Panc1 (cell line): Measurements from ENCODE around the gene HPCAL4. TPM values are rescaled to one million over a fixed set of nuclear protein-coding genes. Genes with fewer than 3 reads are reported as not detected.

Source experiments
- ATAC-seq: fragments of 200-7000 bp; cut with Tn5 transposase; 2 replicates; pipeline ENCODE4 v1.9.1; 2020; ENCODE audit warnings: mild to moderate bottlenecking, moderate library complexity
- BruUV-seq: library from RNA; stranded (reverse); fragments of 400-500 nt; replicated peaks from 2 replicates; lab custom pipeline; 2021; lab: Mats Ljungman, UMichigan
- CTCF ChIA-PET: fragments of 300-600 bp; sonication (Branson Sonifier 250); formaldehyde crosslinking; loops from one replicate; lab custom pipeline; 2022; ENCODE audit warnings: antibody characterized with exemption; lab: Charles Lee
- POLR2A ChIA-PET: fragments of 300-600 bp; sonication (Branson Sonifier 250); formaldehyde crosslinking; loops from one replicate; lab custom pipeline; 2022; ENCODE audit warnings: antibody characterized with exemption; lab: Charles Lee
- DNase-seq: peaks from one replicate; pipeline ENCODE4 v3.0.0-alpha.2; 2010; ENCODE audit warnings: low read depth, low spot score
- H3K27ac ChIP-seq: 2 replicates; pipeline ENCODE4 v1.5.1; 2011; ENCODE audit warnings: mild to moderate bottlenecking, low read length, inconsistent platforms
- H3K27me3 ChIP-seq: fragments of 200-500 bp; sonication (Bioruptor generic); 2 replicates; pipeline ENCODE4 v1.6.0; 2014; ENCODE audit warnings: low read length, inconsistent platforms; ENCODE audit not compliant: control insufficient read depth, insufficient read depth
- H3K36me3 ChIP-seq: fragments of 200-500 bp; sonication (Bioruptor generic); 2 replicates; pipeline ENCODE4 v1.5.1; 2014; ENCODE audit warnings: inconsistent platforms, mild to moderate bottlenecking, low read length, moderate library complexity; ENCODE audit not compliant: control insufficient read depth, insufficient read depth
- H3K4me1 ChIP-seq: 2 replicates; pipeline ENCODE4 v1.5.1; 2011; ENCODE audit warnings: inconsistent platforms, mild to moderate bottlenecking, low read length, moderate library complexity; ENCODE audit not compliant: control insufficient read depth, insufficient read depth
- H3K4me3 ChIP-seq, 2 experiments: 2 replicates each; pipeline ENCODE4 v1.5.1; 2011 to 2012; ENCODE audit warnings: low read depth in 2 of 2, low read length in 2 of 2, mild to moderate bottlenecking in 2 of 2, inconsistent platforms in 1 of 2, moderate library complexity in 1 of 2
- H3K9me3 ChIP-seq: fragments of 200-500 bp; sonication (Bioruptor generic); 2 replicates; pipeline ENCODE4 v1.5.1; 2014; ENCODE audit warnings: low read depth, mild to moderate bottlenecking, inconsistent platforms, low read length, moderate library complexity; ENCODE audit not compliant: control insufficient read depth, insufficient read depth
- POLR2AphosphoS5 ChIP-seq: IDR thresholded peaks from 2 replicates; pipeline ENCODE4 v1.6.1; 2012; ENCODE audit warnings: mild to moderate bottlenecking, low read depth, low read length, moderate library complexity
- SIN3A ChIP-seq: IDR thresholded peaks from 2 replicates; pipeline ENCODE4 v1.6.1; 2012; ENCODE audit warnings: low read depth, mild to moderate bottlenecking, low read length, moderate library complexity, borderline replicate concordance; ENCODE audit not compliant: insufficient read depth
- TCF7L2 ChIP-seq: IDR thresholded peaks from 2 replicates; pipeline ENCODE4 v1.6.1; 2011; ENCODE audit warnings: mild to moderate bottlenecking, low read depth, low read length, inconsistent platforms
- in situ Hi-C: cut with HindIII; loops from 2 replicates; pipeline ENCODE4 v1.10.0; 2016; ENCODE audit warnings: low sequenced_read_pairs, low pct_unique_long_range_greater_than_20kb
- intact Hi-C: fragments of 100-400 bp; cut with micrococcal nuclease; formaldehyde crosslinking; loops from one replicate; pipeline ENCODE4 v1.10.0; 2022; ENCODE audit not compliant: unreplicated experiment
- total RNA-seq: library from RNA; stranded (reverse); gene quantifications from one replicate; pipeline ENCODE4 v1.2.1, GENCODE V29; 2021; ENCODE audit not compliant: unreplicated experiment
- TF ChIP-seq, protein P1 (sequence below): fragments of 450-650 bp; IDR thresholded peaks from 2 replicates; pipeline ENCODE4 v1.5.1; 2017; ENCODE audit warnings: mild to moderate bottlenecking
- TF ChIP-seq, protein P2 (sequence below), 2 experiments: IDR thresholded peaks; 2 replicates each; pipeline ENCODE4 v1.6.1; 2011 to 2012; ENCODE audit warnings: low read depth in 2 of 2, control low read depth in 1 of 2, low read length in 1 of 2, mild to moderate bottlenecking in 1 of 2, moderate library complexity in 1 of 2; ENCODE audit not compliant: insufficient read depth in 1 of 2

Gene HPCAL4
- total RNA-seq, 1 experiment from 2014 or later = 0.21 TPM

DNA sequence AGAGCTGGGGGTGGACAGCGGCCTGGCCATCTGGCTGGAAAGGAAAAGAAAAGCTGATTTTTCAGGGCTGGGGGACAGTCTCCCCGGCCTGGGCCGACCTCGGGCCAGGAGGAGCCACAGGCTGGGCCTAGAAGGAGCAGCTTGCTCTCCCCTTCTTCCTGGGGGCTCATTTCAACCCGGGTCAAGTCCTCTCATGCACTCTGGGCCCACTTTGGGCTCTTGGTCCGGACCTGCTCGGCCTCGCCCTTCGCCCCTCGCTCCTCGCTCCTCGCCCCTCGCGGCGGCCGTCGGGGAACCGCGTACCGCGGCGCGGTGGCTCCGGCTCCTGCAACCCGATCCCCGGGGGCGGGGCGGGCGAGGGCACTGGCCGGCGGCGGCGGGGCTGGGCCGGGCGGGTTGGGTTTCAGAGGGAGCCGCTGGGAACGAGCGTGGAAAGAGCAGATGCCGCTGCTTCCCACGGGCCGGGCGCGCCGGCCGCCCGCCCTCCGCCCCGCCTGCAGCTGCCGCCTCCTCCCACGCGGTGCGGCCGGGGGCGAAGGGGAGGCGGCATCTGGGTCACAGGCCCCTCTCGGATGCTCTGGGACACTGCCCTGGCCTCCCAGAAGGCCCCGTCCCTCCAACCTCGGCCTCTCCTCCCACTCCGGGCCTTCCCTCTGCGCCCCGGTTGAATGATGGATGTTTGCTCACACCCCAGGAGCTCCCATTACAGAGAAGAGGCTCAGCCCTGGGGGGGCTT is 58.4 kb downstream of the HPCAL4 start:
- in situ Hi-C loops = no loop called here
- BruUV-seq = no TSS peak

DNA sequence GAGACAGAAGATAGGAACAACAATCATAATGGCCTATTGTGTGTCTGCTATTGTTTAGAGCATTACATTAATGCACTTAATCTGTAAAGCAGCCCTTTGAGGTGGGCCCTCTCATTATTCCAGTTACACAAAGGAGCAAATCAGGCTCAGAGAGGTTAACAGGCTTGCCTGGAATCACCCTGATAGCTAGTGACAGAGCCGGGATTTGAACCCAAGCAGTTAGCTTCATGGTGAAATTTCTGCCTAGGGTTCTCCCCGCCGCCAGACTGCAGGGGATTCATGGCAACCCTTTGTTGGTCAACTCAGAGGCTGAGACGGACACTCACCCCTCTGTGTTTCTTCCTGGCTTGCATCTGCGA is 58.9 kb downstream of the HPCAL4 start:
- Histone ChIP-seq H3K4me1 (no peaks in the 10 kb centered on the region), H3K4me3 (no peak overlapping the region), H3K27ac (no peak overlapping the region), H3K27me3 (no peaks in the 10 kb centered on the region), H3K36me3 (no peaks in the 10 kb centered on the region), H3K9me3 (no peaks in the 10 kb centered on the region)
- CTCF ChIA-PET = no interaction called here
- TF ChIP-seq TCF7L2 (no peak), SIN3A (no peak), POLR2AphosphoS5 (no peak)
- TF ChIP-seq, protein P1, sequence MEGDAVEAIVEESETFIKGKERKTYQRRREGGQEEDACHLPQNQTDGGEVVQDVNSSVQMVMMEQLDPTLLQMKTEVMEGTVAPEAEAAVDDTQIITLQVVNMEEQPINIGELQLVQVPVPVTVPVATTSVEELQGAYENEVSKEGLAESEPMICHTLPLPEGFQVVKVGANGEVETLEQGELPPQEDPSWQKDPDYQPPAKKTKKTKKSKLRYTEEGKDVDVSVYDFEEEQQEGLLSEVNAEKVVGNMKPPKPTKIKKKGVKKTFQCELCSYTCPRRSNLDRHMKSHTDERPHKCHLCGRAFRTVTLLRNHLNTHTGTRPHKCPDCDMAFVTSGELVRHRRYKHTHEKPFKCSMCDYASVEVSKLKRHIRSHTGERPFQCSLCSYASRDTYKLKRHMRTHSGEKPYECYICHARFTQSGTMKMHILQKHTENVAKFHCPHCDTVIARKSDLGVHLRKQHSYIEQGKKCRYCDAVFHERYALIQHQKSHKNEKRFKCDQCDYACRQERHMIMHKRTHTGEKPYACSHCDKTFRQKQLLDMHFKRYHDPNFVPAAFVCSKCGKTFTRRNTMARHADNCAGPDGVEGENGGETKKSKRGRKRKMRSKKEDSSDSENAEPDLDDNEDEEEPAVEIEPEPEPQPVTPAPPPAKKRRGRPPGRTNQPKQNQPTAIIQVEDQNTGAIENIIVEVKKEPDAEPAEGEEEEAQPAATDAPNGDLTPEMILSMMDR = no peak
- TF ChIP-seq, protein P2, sequence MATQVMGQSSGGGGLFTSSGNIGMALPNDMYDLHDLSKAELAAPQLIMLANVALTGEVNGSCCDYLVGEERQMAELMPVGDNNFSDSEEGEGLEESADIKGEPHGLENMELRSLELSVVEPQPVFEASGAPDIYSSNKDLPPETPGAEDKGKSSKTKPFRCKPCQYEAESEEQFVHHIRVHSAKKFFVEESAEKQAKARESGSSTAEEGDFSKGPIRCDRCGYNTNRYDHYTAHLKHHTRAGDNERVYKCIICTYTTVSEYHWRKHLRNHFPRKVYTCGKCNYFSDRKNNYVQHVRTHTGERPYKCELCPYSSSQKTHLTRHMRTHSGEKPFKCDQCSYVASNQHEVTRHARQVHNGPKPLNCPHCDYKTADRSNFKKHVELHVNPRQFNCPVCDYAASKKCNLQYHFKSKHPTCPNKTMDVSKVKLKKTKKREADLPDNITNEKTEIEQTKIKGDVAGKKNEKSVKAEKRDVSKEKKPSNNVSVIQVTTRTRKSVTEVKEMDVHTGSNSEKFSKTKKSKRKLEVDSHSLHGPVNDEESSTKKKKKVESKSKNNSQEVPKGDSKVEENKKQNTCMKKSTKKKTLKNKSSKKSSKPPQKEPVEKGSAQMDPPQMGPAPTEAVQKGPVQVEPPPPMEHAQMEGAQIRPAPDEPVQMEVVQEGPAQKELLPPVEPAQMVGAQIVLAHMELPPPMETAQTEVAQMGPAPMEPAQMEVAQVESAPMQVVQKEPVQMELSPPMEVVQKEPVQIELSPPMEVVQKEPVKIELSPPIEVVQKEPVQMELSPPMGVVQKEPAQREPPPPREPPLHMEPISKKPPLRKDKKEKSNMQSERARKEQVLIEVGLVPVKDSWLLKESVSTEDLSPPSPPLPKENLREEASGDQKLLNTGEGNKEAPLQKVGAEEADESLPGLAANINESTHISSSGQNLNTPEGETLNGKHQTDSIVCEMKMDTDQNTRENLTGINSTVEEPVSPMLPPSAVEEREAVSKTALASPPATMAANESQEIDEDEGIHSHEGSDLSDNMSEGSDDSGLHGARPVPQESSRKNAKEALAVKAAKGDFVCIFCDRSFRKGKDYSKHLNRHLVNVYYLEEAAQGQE (IDR thresholded peaks at IDR 0.05; ENCODE audit: insufficient read depth in 1 of 2, low read depth in 2 of 2, low read length in 1 of 2) = no peak
- intact Hi-C loops = no loop called here
- DNase-seq (no peak), ATAC-seq (no peak)
- POLR2A ChIA-PET = no interaction called here
- no TSS peak for BruUV-seq
- in situ Hi-C loops = no loop called here

More for the DNA sequence above, 58.4 kb downstream of the HPCAL4 start:
- no peak overlapping the region for H3K4me3 ChIP-seq
- H3K4me1 ChIP-seq = no peaks in the 10 kb centered on the region
- TF ChIP-seq, protein P1 = no peak
- no peak for TF ChIP-seq TCF7L2
- no peaks in the 10 kb centered on the region for H3K9me3 ChIP-seq
- intact Hi-C loops = no loop called here
- H3K27ac ChIP-seq = no peak overlapping the region
- ChIA-PET CTCF (interaction anchor here (0.6 kb wide), 1 partner anchor 26 kb away, joined by 6 read pairs; no protein-coding TSS in a partner anchor), POLR2A (no interaction called here)
- H3K36me3 ChIP-seq = no peaks in the 10 kb centered on the region
- ATAC-seq (0 out of 2 replicates have a peak, but pooled peaks have one; percentile 36), DNase-seq (no peak)
- no peaks in the 10 kb centered on the region for H3K27me3 ChIP-seq
